Fibroblast of pulmonary artery (primary cell): ENCODE data around the gene GMDS.
"Not testable (repeated sequence)": the region's sequence is repeated elsewhere in the genome, so short reads cannot be mapped to it uniquely, and the experiment has no call there.

Source experiments
- DNase-seq: peaks from one replicate; pipeline ENCODE4 v3.0.0-alpha.2; 2010; ENCODE audit warnings: low read depth
- H3K4me3 ChIP-seq: replicated peaks from 2 replicates; pipeline ENCODE4 v1.5.1; 2011; ENCODE audit warnings: low read depth, mild to moderate bottlenecking, control low read depth, low read length, moderate library complexity
- TF ChIP-seq, protein P1 (sequence below): IDR thresholded peaks from 2 replicates; pipeline ENCODE4 v1.5.1; 2011; ENCODE audit warnings: mild to moderate bottlenecking, control low read depth, low read length, inconsistent platforms; ENCODE audit errors: missing control alignments

GMDS gene

GRCh38 chr6:1850121-1850839 is 395.1 kb downstream of the GMDS start:
- TF ChIP-seq, protein P1, sequence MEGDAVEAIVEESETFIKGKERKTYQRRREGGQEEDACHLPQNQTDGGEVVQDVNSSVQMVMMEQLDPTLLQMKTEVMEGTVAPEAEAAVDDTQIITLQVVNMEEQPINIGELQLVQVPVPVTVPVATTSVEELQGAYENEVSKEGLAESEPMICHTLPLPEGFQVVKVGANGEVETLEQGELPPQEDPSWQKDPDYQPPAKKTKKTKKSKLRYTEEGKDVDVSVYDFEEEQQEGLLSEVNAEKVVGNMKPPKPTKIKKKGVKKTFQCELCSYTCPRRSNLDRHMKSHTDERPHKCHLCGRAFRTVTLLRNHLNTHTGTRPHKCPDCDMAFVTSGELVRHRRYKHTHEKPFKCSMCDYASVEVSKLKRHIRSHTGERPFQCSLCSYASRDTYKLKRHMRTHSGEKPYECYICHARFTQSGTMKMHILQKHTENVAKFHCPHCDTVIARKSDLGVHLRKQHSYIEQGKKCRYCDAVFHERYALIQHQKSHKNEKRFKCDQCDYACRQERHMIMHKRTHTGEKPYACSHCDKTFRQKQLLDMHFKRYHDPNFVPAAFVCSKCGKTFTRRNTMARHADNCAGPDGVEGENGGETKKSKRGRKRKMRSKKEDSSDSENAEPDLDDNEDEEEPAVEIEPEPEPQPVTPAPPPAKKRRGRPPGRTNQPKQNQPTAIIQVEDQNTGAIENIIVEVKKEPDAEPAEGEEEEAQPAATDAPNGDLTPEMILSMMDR: no peak
- no peak for DNase-seq
- no peak overlapping the region for H3K4me3 ChIP-seq

DNA sequence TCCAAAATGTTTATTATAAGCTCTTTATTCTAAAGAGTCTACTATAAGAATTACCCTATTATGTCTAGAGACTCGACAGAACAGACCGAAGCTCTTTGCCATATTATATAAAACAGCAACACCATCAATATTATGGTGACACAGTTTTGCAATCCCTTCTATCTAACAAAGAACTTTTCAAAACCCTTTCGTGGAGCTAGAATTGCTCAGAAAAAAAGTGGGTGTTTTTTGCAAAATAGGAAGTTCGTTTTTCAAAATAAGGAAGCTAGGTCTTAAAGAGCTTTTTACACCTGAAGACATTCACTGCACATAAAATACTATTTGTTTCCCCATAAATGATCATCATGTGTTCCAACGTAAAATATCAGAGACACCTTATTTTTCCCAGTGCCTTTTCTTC is 395.7 kb downstream of the GMDS start:
- DNase-seq: no peak

DNA sequence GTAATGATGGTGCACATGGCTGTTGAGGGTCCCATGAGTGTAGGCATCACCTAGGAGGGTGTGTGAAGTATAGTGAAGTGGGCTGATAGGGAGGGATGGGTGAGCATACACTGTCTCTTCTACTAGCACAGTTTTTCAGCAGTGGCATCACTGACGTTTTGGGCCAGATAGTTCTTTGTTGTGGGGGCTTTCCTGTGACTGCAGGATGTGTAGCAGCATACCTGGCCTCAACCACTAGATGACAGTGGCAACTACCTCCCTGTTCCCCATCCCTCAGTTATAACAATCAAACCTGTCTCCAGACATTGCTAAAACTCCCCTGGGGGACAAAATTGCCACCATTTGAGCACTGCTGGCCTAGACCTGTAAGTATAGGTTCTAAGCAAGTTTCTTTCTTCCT is 396.7 kb downstream of the GMDS start:
- no peak for DNase-seq
- no peak overlapping the region for H3K4me3 ChIP-seq

More for the DNA sequence above, 395.7 kb downstream of the GMDS start:
- TF ChIP-seq, protein P1: no peak
- no peak overlapping the region for H3K4me3 ChIP-seq

DNA sequence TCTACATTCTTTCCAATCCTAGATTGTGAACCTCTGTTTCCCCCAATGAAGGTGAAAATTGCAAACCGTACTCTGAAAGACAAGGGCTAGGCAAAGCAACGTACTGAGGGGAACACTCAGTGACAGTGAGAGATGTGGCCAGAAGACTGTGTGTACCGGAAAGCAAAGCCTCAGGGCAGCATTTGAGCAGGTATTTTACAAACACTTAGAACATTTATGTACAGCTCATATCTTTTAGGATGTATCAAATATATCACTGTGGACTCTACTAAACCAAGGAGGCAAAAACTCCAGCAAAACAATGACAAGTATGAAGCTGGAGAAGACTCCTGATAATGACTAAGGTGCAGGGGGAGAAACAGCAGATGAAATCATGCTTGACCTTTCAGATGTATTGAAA is 398.8 kb downstream of the GMDS start:
- TF ChIP-seq, protein P1: no peak
- no peak for DNase-seq

More for the DNA sequence above, 396.7 kb downstream of the GMDS start:
- TF ChIP-seq, protein P1: no peak

GRCh38 chr6:1845543-1845942 is 399.9 kb downstream of the GMDS start:
- DNase-seq, H3K4me3 ChIP-seq: not testable (repeated sequence)

More for the DNA sequence above, 398.8 kb downstream of the GMDS start:
- H3K4me3 ChIP-seq: no peak overlapping the region

DNA sequence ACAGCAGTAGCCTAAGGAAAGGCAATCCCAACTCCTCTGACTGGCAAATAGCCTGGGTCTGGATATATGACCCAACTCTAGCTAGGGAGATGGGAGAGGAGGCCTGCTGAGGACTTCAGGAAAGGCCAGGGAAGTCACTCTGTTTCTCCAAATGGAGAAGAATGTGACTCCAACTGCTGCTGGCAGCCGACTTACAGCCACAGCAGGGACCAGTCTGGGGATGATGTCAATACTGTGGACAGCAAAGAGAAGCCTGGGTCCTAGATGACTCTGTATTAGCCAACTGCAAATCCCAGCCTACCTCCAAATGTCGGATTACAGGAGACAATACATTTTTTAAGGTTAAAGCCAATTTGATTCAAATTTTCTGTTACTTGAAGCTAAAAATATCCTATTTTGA is 403.1 kb downstream of the GMDS start:
- no peak overlapping the region for H3K4me3 ChIP-seq
- TF ChIP-seq, protein P1: no peak
- DNase-seq: no peak

DNA sequence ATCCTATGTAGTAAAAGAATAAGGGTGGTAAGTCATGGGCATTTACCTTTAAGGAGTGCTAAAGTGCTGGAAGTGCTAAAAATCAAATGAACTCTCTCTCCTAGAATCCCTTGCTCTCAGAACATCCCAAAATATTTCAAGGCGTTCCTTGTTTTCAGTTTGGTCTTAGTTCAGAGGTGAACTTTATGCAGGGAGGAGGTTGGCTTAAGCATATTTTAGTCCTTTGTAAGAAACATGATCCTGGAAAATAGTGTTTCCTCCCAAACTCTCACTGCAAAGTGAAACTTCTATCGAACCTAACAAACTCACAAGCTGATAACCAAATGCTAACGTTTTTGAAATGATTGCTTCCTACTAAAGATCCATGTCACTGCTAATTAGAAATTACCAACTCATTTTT is 404.3 kb downstream of the GMDS start:
- TF ChIP-seq, protein P1: no peak
- no peak for DNase-seq
- no peak overlapping the region for H3K4me3 ChIP-seq
